ENCODE results near the gene PSMB11.
"Not testable (repeated sequence)": the region's sequence is repeated elsewhere in the genome, so short reads cannot be mapped to it uniquely, and the experiment has no call there.

PSMB11 gene

GRCh38 chr14:22998329-22999012, 43.5 kb upstream of the PSMB11 start:
- TF ChIP-seq, protein P1, sequence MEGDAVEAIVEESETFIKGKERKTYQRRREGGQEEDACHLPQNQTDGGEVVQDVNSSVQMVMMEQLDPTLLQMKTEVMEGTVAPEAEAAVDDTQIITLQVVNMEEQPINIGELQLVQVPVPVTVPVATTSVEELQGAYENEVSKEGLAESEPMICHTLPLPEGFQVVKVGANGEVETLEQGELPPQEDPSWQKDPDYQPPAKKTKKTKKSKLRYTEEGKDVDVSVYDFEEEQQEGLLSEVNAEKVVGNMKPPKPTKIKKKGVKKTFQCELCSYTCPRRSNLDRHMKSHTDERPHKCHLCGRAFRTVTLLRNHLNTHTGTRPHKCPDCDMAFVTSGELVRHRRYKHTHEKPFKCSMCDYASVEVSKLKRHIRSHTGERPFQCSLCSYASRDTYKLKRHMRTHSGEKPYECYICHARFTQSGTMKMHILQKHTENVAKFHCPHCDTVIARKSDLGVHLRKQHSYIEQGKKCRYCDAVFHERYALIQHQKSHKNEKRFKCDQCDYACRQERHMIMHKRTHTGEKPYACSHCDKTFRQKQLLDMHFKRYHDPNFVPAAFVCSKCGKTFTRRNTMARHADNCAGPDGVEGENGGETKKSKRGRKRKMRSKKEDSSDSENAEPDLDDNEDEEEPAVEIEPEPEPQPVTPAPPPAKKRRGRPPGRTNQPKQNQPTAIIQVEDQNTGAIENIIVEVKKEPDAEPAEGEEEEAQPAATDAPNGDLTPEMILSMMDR (IDR thresholded peaks at IDR 0.05; ENCODE audit: insufficient read depth, low read depth, low read length, missing control alignments) = no peak
- no peak for DNase-seq (ENCODE audit: low read depth)
- no peak overlapping the region for H3K4me3 ChIP-seq (ENCODE audit: low read length)

DNA sequence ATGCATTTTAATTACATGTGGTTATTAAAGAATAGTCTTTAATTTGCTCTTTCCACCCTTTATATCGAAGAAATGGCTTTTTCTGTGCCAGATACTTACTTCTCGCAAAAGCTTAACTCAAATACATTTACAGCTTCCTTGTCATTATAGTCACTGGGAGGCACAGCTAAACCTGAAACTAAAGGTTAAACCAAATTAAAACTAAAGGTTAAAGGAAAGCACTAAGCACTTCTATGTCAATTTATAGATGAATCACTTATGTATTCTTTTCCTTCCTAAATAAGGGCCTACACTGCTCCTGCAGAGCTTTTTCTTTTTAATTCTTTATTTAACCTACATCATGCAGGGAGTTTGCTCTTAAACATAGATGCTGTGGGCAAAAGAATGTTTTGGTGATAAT, 41.2 kb upstream of the PSMB11 start:
- no peak overlapping the region for H3K4me3 ChIP-seq (ENCODE audit: low read length)
- DNase-seq (ENCODE audit: low read depth) = no peak
- TF ChIP-seq, protein P1 (IDR thresholded peaks at IDR 0.05; ENCODE audit: insufficient read depth, low read depth, low read length, missing control alignments) = no peak

DNA sequence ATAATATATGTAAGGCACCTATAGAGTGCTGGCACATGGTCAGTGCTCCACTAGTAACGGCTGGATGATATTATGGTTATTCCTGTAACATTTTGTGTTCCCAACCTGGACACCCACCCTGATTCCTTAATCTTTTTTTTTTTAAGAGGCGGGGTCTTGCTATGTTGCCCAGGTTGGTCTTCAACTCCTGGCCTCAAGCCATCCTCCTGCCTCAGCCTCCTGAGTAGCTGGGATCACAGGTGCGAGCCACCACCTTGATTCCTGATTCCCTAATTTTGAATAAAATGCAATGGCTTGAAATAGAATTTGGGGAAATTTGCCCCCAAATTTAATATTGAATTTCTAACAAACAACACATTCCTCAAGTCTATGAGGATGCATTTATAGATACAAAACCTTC, 39.4 kb upstream of the PSMB11 start:
- no peak overlapping the region for H3K4me3 ChIP-seq (ENCODE audit: low read length)
- no peak for DNase-seq (ENCODE audit: low read depth)
- TF ChIP-seq, protein P1 (IDR thresholded peaks at IDR 0.05; ENCODE audit: insufficient read depth, low read depth, low read length, missing control alignments) = no peak

DNA sequence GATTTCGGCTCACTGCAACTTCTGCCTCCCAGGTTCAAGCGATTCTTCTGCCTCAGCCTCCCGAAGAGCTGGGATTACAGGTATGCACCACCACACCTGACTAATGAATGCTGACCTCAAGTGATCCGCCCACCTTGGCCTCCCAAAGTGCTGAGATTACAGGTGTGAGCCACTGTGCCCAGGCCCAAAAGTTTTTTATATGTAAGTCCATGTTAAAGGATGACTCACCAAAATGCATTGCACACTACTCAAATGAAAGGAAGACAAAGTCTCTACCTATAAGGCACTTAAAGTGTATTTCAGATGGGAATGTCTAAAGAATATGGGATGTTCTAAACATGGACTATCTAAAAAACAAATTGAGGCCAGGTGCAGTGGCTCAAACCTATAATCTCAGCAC, 37.7 kb upstream of the PSMB11 start:
- not testable (repeated sequence) for H3K4me3 ChIP-seq (ENCODE audit: low read length)
- DNase-seq (ENCODE audit: low read depth) = peak; percentile 34

DNA sequence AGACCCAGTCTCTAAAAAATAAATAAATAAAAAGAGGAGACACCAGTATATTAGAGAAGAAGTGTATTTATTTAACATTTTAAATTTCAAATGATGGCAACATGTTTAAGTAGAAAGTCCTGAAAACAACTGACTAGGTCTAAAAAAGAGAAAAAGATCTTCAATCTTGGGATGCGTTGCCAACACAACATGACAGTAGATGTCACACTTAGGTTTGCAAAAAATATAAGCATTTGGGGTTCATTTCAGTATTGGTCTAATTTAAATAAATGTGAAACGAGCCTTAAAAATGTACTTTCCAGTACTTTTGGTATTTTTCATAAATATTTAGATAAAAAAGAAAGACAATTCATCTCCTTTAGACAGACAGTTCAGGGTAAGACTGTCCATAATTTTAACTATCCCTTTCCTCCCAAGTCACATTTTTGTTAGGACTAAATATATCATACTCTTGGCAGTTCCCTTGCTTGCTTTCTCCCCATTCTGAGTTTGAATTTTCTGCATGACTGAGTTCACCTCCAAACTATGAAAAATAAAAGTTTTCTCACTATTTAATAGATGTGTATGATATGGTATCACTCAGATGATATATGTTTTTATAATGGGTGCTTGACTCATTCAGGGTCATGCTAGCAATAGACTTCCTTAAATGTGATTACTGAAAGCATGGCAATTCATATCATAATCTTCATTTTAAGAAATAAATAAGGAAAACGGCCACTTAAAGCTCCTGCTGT, 36.4 kb upstream of the PSMB11 start:
- no peak for DNase-seq (ENCODE audit: low read depth)
- TF ChIP-seq, protein P1 (IDR thresholded peaks at IDR 0.05; ENCODE audit: insufficient read depth, low read depth, low read length, missing control alignments) = no peak
- peak overlapping the region; percentile 75 for H3K4me3 ChIP-seq (ENCODE audit: low read length)

DNA sequence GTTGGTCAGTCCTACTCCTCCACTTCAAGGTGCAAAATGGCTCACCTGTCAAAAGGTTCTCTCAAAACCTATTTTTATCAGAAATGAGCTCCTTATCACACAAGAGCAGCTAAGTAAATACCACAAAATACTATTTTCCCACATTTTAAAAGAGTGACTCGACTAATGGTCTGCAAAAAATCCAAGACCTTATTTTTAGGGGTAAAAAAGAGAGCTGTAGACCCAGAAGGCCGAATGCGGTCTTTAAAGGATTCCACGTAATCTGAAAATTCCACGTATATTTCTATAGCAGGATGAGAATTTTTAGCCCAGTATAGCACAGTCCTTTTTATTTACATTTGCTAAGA, 35.9 kb upstream of the PSMB11 start:
- TF ChIP-seq, protein P1 (IDR thresholded peaks at IDR 0.05; ENCODE audit: insufficient read depth, low read depth, low read length, missing control alignments) = no peak
- no peak for DNase-seq (ENCODE audit: low read depth)
- H3K4me3 ChIP-seq (ENCODE audit: low read length) = peak overlapping the region; percentile 75

DNA sequence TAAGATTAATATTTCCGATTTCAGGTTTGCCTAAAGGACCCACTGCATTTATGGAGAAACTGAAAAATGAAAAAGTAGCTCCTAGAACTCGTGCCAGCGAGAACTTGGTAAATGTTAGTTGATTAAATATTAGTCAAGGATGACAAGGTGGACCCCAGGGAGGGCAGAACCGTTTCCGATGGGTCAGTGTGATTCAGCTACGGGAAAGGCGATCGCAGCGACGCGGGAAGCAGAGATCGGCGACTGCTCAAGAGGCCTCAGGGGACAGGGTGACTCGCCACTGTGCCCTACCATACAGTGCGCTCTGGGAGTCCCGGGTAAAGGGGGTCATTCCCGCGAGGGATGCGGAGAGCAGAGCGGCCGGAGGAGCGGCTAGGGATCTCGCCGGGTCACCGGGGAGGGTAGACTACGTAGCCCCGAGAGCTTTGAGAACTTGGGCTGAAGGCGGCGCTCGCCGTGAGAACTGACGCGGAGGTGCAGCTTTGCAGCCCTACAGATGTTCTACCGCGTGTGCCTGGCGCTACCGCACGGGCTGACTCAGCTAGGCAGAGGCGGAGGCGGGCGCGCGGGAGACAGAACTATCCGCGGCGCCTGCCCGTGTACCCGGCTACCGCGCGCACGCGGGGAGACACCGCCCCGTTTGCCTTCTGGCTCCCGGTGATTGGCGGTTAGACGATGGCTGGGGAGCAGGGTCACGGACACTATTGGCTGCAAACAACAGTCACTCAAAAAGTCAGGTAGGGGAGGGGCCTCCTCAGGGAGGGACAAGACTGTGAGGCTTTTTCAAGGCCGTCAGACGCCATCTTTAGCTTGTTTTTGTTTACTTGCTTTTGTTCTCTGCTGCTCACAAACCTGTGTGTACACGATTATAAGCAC, 35.2 kb upstream of the PSMB11 start:
- TF ChIP-seq, protein P1 (IDR thresholded peaks at IDR 0.05; ENCODE audit: insufficient read depth, low read depth, low read length, missing control alignments) = peak; percentile 19
- DNase-seq (ENCODE audit: low read depth) = peak; percentile 99

More for the DNA sequence above, 35.2 kb upstream of the PSMB11 start:
- H3K4me3 ChIP-seq (ENCODE audit: low read length) = peak overlapping the region; percentile 75

Data from epithelial cell of esophagus (primary cell).